Activated T-helper 1 cell treated with anti-CD3 and anti-CD28 coated beads, Interleukin-12 subunit alpha, Interleukin-12 subunit beta, Interleukin-2, Interleukin-4 antibody, amounts not matched to agents 30 ng/mL and 10 ng/mL and 1 ng/mL, durations not matched to agents 14 hours and 24 hours and 36 hours (primary cell): Measurements from ENCODE around the gene TBL3. TPM values are rescaled to one million over a fixed set of nuclear protein-coding genes. Genes with fewer than 3 reads are reported as not detected.
A peak's percentile ranks its signal among the peaks of the same experiment; 100 is the strongest.

Source experiments
- DNase-seq: peaks from one replicate; pipeline ENCODE4 v3.0.0; 2021; ENCODE audit warnings: low spot score
- H3K27ac Mint-ChIP-seq: one replicate; pipeline ENCODE4 v1.8.0; 2021; ENCODE audit warnings: mild to moderate bottlenecking, mixed read lengths
- H3K27me3 Mint-ChIP-seq: one replicate; pipeline ENCODE4 v1.8.0; 2022; ENCODE audit warnings: mild to moderate bottlenecking, moderate library complexity, mixed read lengths; ENCODE audit not compliant: insufficient read depth
- H3K36me3 Mint-ChIP-seq: one replicate; pipeline ENCODE4 v1.8.0; 2021; ENCODE audit warnings: low read depth, mixed read lengths
- H3K4me1 Mint-ChIP-seq: one replicate; pipeline ENCODE4 v1.8.0; 2021; ENCODE audit warnings: low read depth, mixed read lengths
- H3K4me3 Mint-ChIP-seq: one replicate; pipeline ENCODE4 v1.8.0; 2021; ENCODE audit warnings: mild to moderate bottlenecking, moderate library complexity, mixed read lengths
- H3K9me3 Mint-ChIP-seq: one replicate; pipeline ENCODE4 v1.8.0; 2021; ENCODE audit warnings: mixed read lengths
- intact Hi-C: fragments of 100-400 bp; cut with micrococcal nuclease; formaldehyde crosslinking; loops from one replicate; pipeline ENCODE4 v1.15.1; 2024
- total RNA-seq: library from RNA; stranded (reverse); gene quantifications from 2 replicates; pipeline ENCODE4 v1.2.3, GENCODE V29; 2022

Gene TBL3
- total RNA-seq, 1 donor from 2014 or later: 87.3 TPM

- Mint-ChIP-seq H3K36me3 (peaks cover 14% of the 10 kb centered on the region), H3K9me3 (no peaks in the 10 kb centered on the region), H3K4me1 (peaks cover 4% of the 10 kb centered on the region), H3K27ac (peak within 1 kb of the TSS; percentile 29), H3K4me3 (peak within 1 kb of the TSS; percentile 84), H3K27me3 (peaks cover 32% of the 10 kb centered on the region)
- intact Hi-C loops: loop anchor here (1.0 to 5.0 kb wide), 4 partner anchors 9 to 39 kb away; partner anchors contain the start of genes NDUFB10 and TBL3
- DNase-seq: peak; percentile 80
Measured at GRCh38 chr16:1983544-1984346, 11.9 kb downstream of the TBL3 start, which contains the start of gene GFER. GFER (plus strand) TSS chr16:1984193; CDS start chr16:1984219, 26 bp downstream.

DNA sequence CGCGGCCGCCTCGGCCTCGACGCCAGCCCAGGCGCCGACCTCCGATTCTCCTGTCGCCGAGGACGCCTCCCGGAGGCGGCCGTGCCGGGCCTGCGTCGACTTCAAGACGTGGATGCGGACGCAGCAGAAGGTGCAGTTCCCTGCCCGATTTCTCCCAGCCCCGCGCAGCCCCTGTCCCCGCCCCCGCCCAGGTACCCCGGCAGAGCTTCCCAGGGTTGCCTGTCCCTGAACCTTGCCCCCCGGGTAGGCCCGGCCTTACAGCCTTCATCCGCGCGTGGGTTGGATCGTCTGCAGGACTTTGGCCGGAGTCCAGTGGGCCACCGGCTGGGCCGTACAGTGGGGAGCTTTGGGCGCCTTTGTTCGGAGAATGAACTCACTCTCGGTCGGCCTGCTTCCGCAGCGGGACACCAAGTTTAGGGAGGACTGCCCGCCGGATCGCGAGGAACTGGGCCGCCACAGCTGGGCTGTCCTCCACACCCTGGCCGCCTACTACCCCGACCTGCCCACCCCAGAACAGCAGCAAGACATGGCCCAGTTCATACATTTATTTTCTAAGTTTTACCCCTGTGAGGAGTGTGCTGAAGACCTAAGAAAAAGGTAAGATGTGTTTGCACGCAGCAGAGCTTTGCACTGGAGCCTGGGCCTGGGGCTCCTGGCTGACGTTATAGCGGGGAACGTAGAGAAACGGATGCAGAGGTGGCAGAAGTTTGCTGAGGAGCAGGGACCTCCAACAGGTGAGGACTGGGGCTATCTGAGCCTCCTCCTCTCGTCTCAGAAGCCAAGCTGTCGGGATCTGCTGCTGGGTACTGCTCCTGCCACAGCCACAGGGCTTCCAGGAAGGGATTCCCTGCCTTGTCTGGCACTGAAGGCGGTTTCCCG is 12.7 kb downstream of the TBL3 start:
- H3K36me3 Mint-ChIP-seq: peaks cover 14% of the 10 kb centered on the region
- H3K27ac Mint-ChIP-seq: peak overlapping the region; percentile 29
- peaks cover 39% of the 10 kb centered on the region for H3K27me3 Mint-ChIP-seq
- no peaks in the 10 kb centered on the region for H3K9me3 Mint-ChIP-seq
- intact Hi-C loops: loop anchor here (1.0 to 5.0 kb wide), 4 partner anchors 8 to 38 kb away; partner anchors contain the start of genes NDUFB10 and TBL3
- DNase-seq: no peak
- peak overlapping the region; percentile 84 for H3K4me3 Mint-ChIP-seq
- H3K4me1 Mint-ChIP-seq: peaks cover 8% of the 10 kb centered on the region

DNA sequence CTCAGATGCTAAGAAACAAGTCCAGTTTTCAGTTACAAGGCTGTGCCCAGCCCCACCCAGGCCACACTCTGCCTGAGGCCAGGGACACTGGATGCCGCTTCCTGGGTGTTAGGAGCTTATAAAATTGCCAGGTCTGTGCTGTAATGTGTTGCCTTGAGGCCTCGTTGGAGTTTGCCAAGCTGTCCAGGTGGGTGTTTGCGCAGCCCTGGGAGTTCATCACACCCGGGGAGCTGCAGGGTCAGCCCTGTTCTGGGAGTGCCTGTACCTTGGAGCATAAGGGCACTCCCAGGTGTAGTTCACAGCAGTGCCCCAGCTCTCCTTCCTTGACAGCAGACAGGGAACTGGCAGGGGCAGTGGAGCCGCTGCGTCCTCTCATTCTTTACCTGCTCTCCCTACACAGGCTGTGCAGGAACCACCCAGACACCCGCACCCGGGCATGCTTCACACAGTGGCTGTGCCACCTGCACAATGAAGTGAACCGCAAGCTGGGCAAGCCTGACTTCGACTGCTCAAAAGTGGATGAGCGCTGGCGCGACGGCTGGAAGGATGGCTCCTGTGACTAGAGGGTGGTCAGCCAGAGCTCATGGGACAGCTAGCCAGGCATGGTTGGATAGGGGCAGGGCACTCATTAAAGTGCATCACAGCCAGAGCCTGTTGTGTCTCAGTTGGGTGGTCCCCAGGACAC is 13.8 kb downstream of the TBL3 start:
- no peak overlapping the region for H3K27ac Mint-ChIP-seq
- intact Hi-C loops: no loop called here
- H3K9me3 Mint-ChIP-seq: no peaks in the 10 kb centered on the region
- DNase-seq: no peak
- H3K36me3 Mint-ChIP-seq: peaks cover 14% of the 10 kb centered on the region
- peaks cover 32% of the 10 kb centered on the region for H3K27me3 Mint-ChIP-seq
- peak overlapping the region; percentile 84 for H3K4me3 Mint-ChIP-seq
- peaks cover 8% of the 10 kb centered on the region for H3K4me1 Mint-ChIP-seq

DNA sequence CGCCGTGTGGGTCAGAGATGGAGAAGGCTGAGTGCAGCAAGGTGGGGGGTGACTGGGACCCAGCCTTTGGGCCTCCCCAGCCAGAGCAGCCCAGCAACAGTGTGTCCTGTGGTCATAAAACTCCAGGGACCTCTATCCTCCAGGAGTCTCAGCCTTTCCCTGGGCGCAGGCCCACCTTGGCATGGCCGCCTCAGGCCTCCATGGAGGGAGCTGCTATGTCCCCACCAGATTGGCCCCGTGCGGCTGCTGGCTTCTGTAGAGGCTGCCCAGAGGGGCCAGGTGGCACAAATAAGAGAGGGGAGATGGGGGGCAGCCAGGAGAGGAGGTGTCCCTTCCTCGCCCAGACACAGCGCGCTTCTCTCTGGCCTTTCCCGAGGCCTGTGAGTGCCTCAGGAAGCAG is 15.3 kb downstream of the TBL3 start:
- peaks cover 14% of the 10 kb centered on the region for H3K36me3 Mint-ChIP-seq
- peaks cover 17% of the 10 kb centered on the region for H3K4me1 Mint-ChIP-seq
- no peaks in the 10 kb centered on the region for H3K9me3 Mint-ChIP-seq
- H3K27me3 Mint-ChIP-seq: peaks cover 21% of the 10 kb centered on the region
- intact Hi-C loops: no loop called here
- no peak for DNase-seq
- no peak overlapping the region for H3K4me3 Mint-ChIP-seq
- no peak overlapping the region for H3K27ac Mint-ChIP-seq

DNA sequence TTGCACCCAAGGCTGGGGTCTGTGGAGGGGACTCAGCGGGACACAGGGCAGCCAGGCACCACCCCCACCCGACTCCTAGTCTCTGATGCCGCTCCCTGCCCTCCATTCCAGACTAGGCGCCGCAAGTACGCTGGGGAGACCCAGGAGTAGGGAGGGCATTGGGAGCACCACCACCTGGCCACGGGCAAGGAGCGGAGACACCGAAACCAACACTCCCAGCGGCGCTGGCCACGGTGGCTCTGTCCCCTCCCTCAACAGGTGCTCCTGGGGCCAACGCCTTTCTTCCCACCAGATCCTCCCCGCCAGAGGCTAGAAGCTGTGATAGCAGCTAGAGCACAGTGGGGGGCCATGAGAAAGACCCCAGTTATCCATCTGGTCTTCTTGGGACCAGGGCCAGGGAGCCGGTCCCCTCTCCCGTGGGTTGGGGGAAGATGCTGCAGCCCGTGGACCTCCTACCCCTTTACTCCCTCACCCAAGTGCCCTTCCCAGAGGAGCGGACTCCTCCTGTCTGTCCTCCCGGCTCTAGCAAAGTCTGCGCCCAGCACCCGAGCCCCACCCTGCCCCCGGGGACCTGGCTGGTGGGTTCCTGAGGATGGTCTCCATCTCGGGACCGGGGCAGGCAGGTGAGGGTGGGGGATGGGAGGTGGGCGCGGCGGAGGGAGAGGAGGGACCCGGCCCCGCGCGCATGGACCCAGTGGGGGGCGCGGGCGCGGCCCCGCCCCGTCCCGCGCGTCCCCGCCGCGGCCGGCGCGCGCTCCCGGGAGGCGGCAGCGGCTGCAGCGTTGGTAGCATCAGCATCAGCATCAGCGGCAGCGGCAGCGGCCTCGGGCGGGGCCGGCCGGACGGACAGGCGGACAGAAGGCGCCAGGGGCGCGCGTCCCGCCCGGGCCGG is 17.6 kb downstream of the TBL3 start, which contains the start of gene SYNGR3:
Gene SYNGR3 (plus strand): TSS at position 762 of the 892 bp plus-strand sequence. CDS start 133 bp downstream, outside the sequence.
- H3K4me1 Mint-ChIP-seq: peaks cover 26% of the 10 kb centered on the region
- peaks cover 11% of the 10 kb centered on the region for H3K27me3 Mint-ChIP-seq
- no peak for DNase-seq
- no peaks in the 10 kb centered on the region for H3K9me3 Mint-ChIP-seq
- peak within 1 kb of the TSS; percentile 82 for H3K4me3 Mint-ChIP-seq
- H3K36me3 Mint-ChIP-seq: peaks cover 17% of the 10 kb centered on the region
- intact Hi-C loops: no loop called here
- peak within 1 kb of the TSS; percentile 84 for H3K27ac Mint-ChIP-seq

GRCh38 chr16:1990101-1990350 is 18.2 kb downstream of the TBL3 start:
- no peak overlapping the region for H3K4me3 Mint-ChIP-seq
- H3K9me3 Mint-ChIP-seq: no peaks in the 10 kb centered on the region
- peaks cover 26% of the 10 kb centered on the region for H3K4me1 Mint-ChIP-seq
- H3K27ac Mint-ChIP-seq: no peak overlapping the region
- intact Hi-C loops: no loop called here
- H3K27me3 Mint-ChIP-seq: peaks cover 11% of the 10 kb centered on the region
- DNase-seq: no peak
- H3K36me3 Mint-ChIP-seq: peaks cover 14% of the 10 kb centered on the region

GRCh38 chr16:1990351-1991134 is 18.7 kb downstream of the TBL3 start:
- intact Hi-C loops: no loop called here
- Mint-ChIP-seq H3K27me3 (peaks cover 11% of the 10 kb centered on the region), H3K4me1 (peaks cover 26% of the 10 kb centered on the region), H3K27ac (peak overlapping the region; percentile 84), H3K9me3 (no peaks in the 10 kb centered on the region), H3K4me3 (peak overlapping the region; percentile 82), H3K36me3 (peaks cover 14% of the 10 kb centered on the region)
- peak; percentile 58 for DNase-seq

- peak overlapping the region; percentile 82 for H3K4me3 Mint-ChIP-seq
- peaks cover 15% of the 10 kb centered on the region for H3K36me3 Mint-ChIP-seq
- intact Hi-C loops: no loop called here
- no peaks in the 10 kb centered on the region for H3K9me3 Mint-ChIP-seq
- H3K27me3 Mint-ChIP-seq: peaks cover 11% of the 10 kb centered on the region
- DNase-seq: no peak
- peak overlapping the region; percentile 84 for H3K27ac Mint-ChIP-seq
- H3K4me1 Mint-ChIP-seq: peaks cover 26% of the 10 kb centered on the region
Measured at GRCh38 chr16:1991135-1991551, 19.3 kb downstream of the TBL3 start.

GRCh38 chr16:1991588-1991947 is 19.7 kb downstream of the TBL3 start:
- H3K27ac Mint-ChIP-seq: peak overlapping the region; percentile 84
- H3K4me3 Mint-ChIP-seq: peak overlapping the region; percentile 82
- no peak for DNase-seq
- H3K4me1 Mint-ChIP-seq: peaks cover 26% of the 10 kb centered on the region
- intact Hi-C loops: no loop called here
- H3K27me3 Mint-ChIP-seq: peaks cover 11% of the 10 kb centered on the region
- peaks cover 14% of the 10 kb centered on the region for H3K36me3 Mint-ChIP-seq
- H3K9me3 Mint-ChIP-seq: no peaks in the 10 kb centered on the region

DNA sequence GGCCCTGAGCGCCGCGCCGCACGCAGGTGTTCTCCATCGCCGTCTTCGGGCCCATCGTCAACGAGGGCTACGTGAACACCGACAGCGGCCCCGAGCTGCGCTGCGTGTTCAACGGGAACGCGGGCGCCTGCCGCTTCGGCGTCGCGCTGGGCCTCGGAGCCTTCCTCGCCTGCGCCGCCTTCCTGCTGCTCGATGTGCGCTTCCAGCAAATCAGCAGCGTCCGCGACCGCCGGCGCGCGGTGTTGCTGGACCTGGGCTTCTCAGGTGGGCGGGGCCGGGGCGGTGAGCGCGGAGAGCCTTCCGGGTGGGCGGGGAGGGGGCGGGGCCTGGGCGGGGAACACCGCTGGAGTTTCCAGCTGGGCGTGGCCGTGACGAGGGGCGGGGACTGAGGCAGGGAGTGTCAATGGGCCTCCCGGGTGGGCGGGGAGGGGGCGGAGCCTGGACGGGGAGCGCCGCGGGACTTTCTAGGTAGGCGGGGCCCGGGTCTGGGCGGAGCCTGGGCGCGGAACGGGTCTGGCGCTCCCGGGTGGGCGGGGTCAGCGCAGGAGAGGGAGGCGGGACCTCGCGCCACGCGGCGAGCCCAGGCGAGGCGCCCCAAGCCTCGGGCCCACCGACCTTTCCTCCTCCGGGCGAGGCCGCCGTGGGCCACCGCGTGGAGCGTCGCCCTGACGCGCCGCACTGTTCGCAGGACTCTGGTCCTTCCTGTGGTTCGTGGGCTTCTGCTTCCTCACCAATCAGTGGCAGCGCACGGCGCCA is 20.3 kb downstream of the TBL3 start:
- no peak overlapping the region for H3K27ac Mint-ChIP-seq
- DNase-seq: peak; percentile 91
- intact Hi-C loops: loop anchor here (1.0 to 2.0 kb wide), 9 partner anchors 8 to 977 kb away; partner anchors contain the start of genes GFER, MSRB1, NDUFB10 and NTHL1

More for the DNA sequence above, 20.3 kb downstream of the TBL3 start:
- H3K27me3 Mint-ChIP-seq: peaks cover 11% of the 10 kb centered on the region
- H3K4me3 Mint-ChIP-seq: peak overlapping the region; percentile 82
- no peaks in the 10 kb centered on the region for H3K9me3 Mint-ChIP-seq
- peaks cover 10% of the 10 kb centered on the region for H3K36me3 Mint-ChIP-seq
- H3K4me1 Mint-ChIP-seq: peaks cover 26% of the 10 kb centered on the region
